H1 (cell line): ENCODE results near the gene PTPN22. TPM values are rescaled to one million over a fixed set of nuclear protein-coding genes. Genes with fewer than 3 reads are reported as not detected.

ENCODE experiments used
- polyA plus RNA-seq, 7 experiments: library from polyadenylated mRNA; depleted of rRNA in 3 of 7; stranded (reverse) in 5 of 7; unstranded in 2 of 7; fragments of >200 nt in 5 of 7; fragments of 200-250 nt in 2 of 7; gene quantifications; 1 replicate in 5 of 7; 2 replicates in 1 of 7; 4 replicates in 1 of 7; pipeline versions ENCODE4 v1.2.1 to v1.2.3, GENCODE V29; 2011 to 2013; ENCODE audit warnings: missing spikeins in 2 of 7, mixed read lengths in 2 of 7
- total RNA-seq: library from RNA; stranded (reverse); fragmentation: NEBNext Ultra II Directional; extraction: Animal tissue kit (Norgen Biotek cat#: 25700); gene quantifications from 2 replicates; pipeline ENCODE4 v1.2.1, GENCODE V29; 2021

Gene PTPN22
- total and polyA plus RNA-seq, 2 of the 8 experiments (the other 6 are each of a cell fraction or from before 2014, with no cell fraction given), result not detected

Other genes with a start within 250 kb of the PTPN22 start
- gene PHTF1, start 112.2 kb downstream of the PTPN22 start, total RNA-seq, result 26.9 and 27.7 TPM in 2 replicates
- 6.5 and 9.1 TPM in 2 replicates for gene PHTF1, start 112.2 kb downstream of the PTPN22 start, polyA plus RNA-seq (2011; rRNA removed)
- gene RSBN1, start 59.2 kb downstream of the PTPN22 start, total RNA-seq, result 16.4 and 17.6 TPM in 2 replicates
- gene RSBN1, start 59.2 kb downstream of the PTPN22 start, polyA plus RNA-seq (2011; rRNA removed), result 3.9 and 4.2 TPM in 2 replicates
- 0.11 and 0.32 TPM in 2 replicates for gene BCL2L15, start 15.9 kb upstream of the PTPN22 start, total RNA-seq
- 0.22 and 0.36 TPM in 2 replicates for gene BCL2L15, start 15.9 kb upstream of the PTPN22 start, polyA plus RNA-seq (2011; rRNA removed)
- 8.9 and 11.7 TPM in 2 replicates for gene AP4B1, start 33.1 kb upstream of the PTPN22 start, total RNA-seq
- gene AP4B1, start 33.1 kb upstream of the PTPN22 start, polyA plus RNA-seq (2011; rRNA removed), result 7.5 and 9.0 TPM in 2 replicates
- gene DCLRE1B, start 33.6 kb upstream of the PTPN22 start, total RNA-seq, result 11.0 TPM in 2 replicates
- gene DCLRE1B, start 33.6 kb upstream of the PTPN22 start, polyA plus RNA-seq (2011; rRNA removed), result 5.5 and 7.8 TPM in 2 replicates
- gene HIPK1, start 57.6 kb upstream of the PTPN22 start, total RNA-seq, result 63.0 and 64.3 TPM in 2 replicates
- 40.4 and 46.2 TPM in 2 replicates for gene HIPK1, start 57.6 kb upstream of the PTPN22 start, polyA plus RNA-seq (2011; rRNA removed)
- 55.3 and 56.0 TPM in 2 replicates for gene OLFML3, start 107.8 kb upstream of the PTPN22 start, total RNA-seq
- gene OLFML3, start 107.8 kb upstream of the PTPN22 start, polyA plus RNA-seq (2011; rRNA removed), result 72.1 and 72.3 TPM in 2 replicates